Upper lobe of left lung (tissue), 4 donors: Measurements from ENCODE around the gene IPP.

Source experiments
- EP300 ChIP-seq, 4 donors: sonication (generic); formaldehyde crosslinking; IDR thresholded peaks; one replicate each; pipeline ENCODE4 v1.5.1; 2017; ENCODE audit warnings: antibody characterized with exemption in 4 of 4, control low read depth in 2 of 4
- POLR2AphosphoS5 ChIP-seq, 2 donors: sonication (generic); formaldehyde crosslinking; IDR thresholded peaks; one replicate each; pipeline ENCODE4 v1.5.1; 2017; ENCODE audit warnings: antibody characterized with exemption in 2 of 2
- TF ChIP-seq, protein P1 (sequence below), 6 experiments: fragments of 450-650 bp in 4 of 6; fragments of 200-600 bp in 2 of 6; sonication (generic) in 2 of 6; IDR thresholded peaks; one replicate each; pipeline ENCODE4 v1.5.1; 2016 to 2019; ENCODE audit warnings: antibody characterized with exemption in 6 of 6

DNA sequence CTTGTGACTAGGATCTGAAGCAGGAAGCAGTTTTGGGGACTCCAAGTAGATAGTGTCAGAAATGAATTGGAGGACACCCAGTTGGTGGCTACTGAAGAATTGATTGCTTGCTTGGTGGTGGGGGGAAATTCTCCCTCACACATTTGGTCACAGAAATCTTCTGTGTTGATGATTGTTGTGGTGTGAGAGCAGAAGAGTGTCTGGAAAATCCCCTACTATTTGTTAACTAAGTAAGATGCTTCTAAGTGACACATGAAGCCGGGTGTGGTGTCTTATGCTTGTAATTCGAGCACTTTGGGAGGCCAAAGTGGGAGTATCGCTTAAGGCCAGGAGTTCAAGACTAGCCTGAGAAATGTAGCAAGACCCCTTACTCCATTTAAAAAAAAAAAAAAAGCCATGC is 22.5 kb upstream of the IPP start:
- no peak for TF ChIP-seq EP300 (IDR thresholded peaks at IDR 0.05)
- TF ChIP-seq, protein P1, sequence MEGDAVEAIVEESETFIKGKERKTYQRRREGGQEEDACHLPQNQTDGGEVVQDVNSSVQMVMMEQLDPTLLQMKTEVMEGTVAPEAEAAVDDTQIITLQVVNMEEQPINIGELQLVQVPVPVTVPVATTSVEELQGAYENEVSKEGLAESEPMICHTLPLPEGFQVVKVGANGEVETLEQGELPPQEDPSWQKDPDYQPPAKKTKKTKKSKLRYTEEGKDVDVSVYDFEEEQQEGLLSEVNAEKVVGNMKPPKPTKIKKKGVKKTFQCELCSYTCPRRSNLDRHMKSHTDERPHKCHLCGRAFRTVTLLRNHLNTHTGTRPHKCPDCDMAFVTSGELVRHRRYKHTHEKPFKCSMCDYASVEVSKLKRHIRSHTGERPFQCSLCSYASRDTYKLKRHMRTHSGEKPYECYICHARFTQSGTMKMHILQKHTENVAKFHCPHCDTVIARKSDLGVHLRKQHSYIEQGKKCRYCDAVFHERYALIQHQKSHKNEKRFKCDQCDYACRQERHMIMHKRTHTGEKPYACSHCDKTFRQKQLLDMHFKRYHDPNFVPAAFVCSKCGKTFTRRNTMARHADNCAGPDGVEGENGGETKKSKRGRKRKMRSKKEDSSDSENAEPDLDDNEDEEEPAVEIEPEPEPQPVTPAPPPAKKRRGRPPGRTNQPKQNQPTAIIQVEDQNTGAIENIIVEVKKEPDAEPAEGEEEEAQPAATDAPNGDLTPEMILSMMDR (IDR thresholded peaks at IDR 0.05) = no peak
- no peak for TF ChIP-seq POLR2AphosphoS5 (IDR thresholded peaks at IDR 0.05)
